GM13977 (cell line): ENCODE measurements around the gene AOC2.
"Not testable (repeated sequence)": the region's sequence is repeated elsewhere in the genome, so short reads cannot be mapped to it uniquely, and the experiment has no call there.

ENCODE experiments used
- DNase-seq: peaks from one replicate; pipeline ENCODE4 v3.0.0; 2012; ENCODE audit warnings: low spot score
- CTCF ChIP-seq: IDR thresholded peaks from 2 replicates; pipeline ENCODE4 v1.5.1; 2012; ENCODE audit warnings: mild to moderate bottlenecking, control low read depth; ENCODE audit not compliant: insufficient read depth; ENCODE audit errors: extremely low read depth, missing control alignments
- in situ Hi-C: fragments of 300-500 bp; cut with MboI; formaldehyde crosslinking; loops from one replicate; pipeline ENCODE4 v1.12.0; 2022; ENCODE audit warnings: low sequenced_read_pairs, low pct_unique_long_range_greater_than_20kb, mixed read lengths, inconsistent platforms; ENCODE audit not compliant: unreplicated experiment

The AOC2 gene

GRCh38 chr17:42849031-42849430, 4.7 kb downstream of the AOC2 start:
- in situ Hi-C loops, result no loop called here
- TF ChIP-seq CTCF, result no peak
- no peak for DNase-seq

- in situ Hi-C loops, result no loop called here
- no peak for DNase-seq
- TF ChIP-seq CTCF, result no peak
Observed at GRCh38 chr17:42849451-42850181, 5.2 kb downstream of the AOC2 start.

GRCh38 chr17:42850954-42851353, 6.6 kb downstream of the AOC2 start, which contains the start of gene AOC3:
AOC3 (plus strand) TSS chr17:42851199; CDS start chr17:42851344, 145 bp downstream.
- no peak for DNase-seq
- in situ Hi-C loops, result no loop called here
- TF ChIP-seq CTCF, result no peak

GRCh38 chr17:42851371-42852240, 7.2 kb downstream of the AOC2 start:
- in situ Hi-C loops, DNase-seq: not testable (repeated sequence)

GRCh38 chr17:42852351-42852750, 8.0 kb downstream of the AOC2 start:
- TF ChIP-seq CTCF, result no peak
- no peak for DNase-seq
- in situ Hi-C loops, result no loop called here

GRCh38 chr17:42853004-42853403, 8.6 kb downstream of the AOC2 start:
- in situ Hi-C loops, result no loop called here
- TF ChIP-seq CTCF, result no peak
- no peak for DNase-seq

GRCh38 chr17:42853597-42853967, 9.2 kb downstream of the AOC2 start:
- in situ Hi-C loops, result no loop called here
- no peak for DNase-seq
- no peak for TF ChIP-seq CTCF
